ENCODE results near the gene CLEC2L. TPM values are rescaled to one million over a fixed set of nuclear protein-coding genes. Genes with fewer than 3 reads are reported as not detected.

The CLEC2L gene
- polyA plus RNA-seq, 3 donors, result 0.69 to 1.2 (median 0.82) TPM

- no peak for DNase-seq (ENCODE audit: low read depth in 3 of 3, low spot score in 2 of 3)
These were observed 671 bp upstream of the CLEC2L start for GRCh38 chr7:139522830-139523198.

- DNase-seq (ENCODE audit: low read depth in 3 of 3, low spot score in 2 of 3), result no peak
These were observed 707 bp downstream of the CLEC2L start for GRCh38 chr7:139523968-139524815.

GRCh38 chr7:139525239-139525638, 1.8 kb downstream of the CLEC2L start:
- DNase-seq (ENCODE audit: low read depth in 3 of 3, low spot score in 2 of 3), result no peak

- no peak for DNase-seq (ENCODE audit: low read depth in 3 of 3, low spot score in 2 of 3)
These were observed 2.3 kb downstream of the CLEC2L start for GRCh38 chr7:139525750-139526149.

- no peak for DNase-seq (ENCODE audit: low read depth in 3 of 3, low spot score in 2 of 3)
These were observed 3.4 kb downstream of the CLEC2L start for GRCh38 chr7:139526578-139527544.

GRCh38 chr7:139531094-139531493, 7.6 kb downstream of the CLEC2L start:
- no peak for DNase-seq (ENCODE audit: low read depth in 3 of 3, low spot score in 2 of 3)

- DNase-seq (ENCODE audit: low read depth in 3 of 3, low spot score in 2 of 3), result no peak
These were observed 9.2 kb downstream of the CLEC2L start for GRCh38 chr7:139532636-139533155.

GRCh38 chr7:139534096-139534495, 10.6 kb downstream of the CLEC2L start:
- no peak for DNase-seq (ENCODE audit: low read depth in 3 of 3, low spot score in 2 of 3)

- no peak for DNase-seq (ENCODE audit: low read depth in 3 of 3, low spot score in 2 of 3)
These were observed 11.6 kb downstream of the CLEC2L start for GRCh38 chr7:139534966-139535651.

- DNase-seq (ENCODE audit: low read depth in 3 of 3, low spot score in 2 of 3), result no peak
These were observed 12.7 kb downstream of the CLEC2L start for GRCh38 chr7:139536152-139536551.

- no peak for DNase-seq (ENCODE audit: low read depth in 3 of 3, low spot score in 2 of 3)
These were observed 15.6 kb downstream of the CLEC2L start for GRCh38 chr7:139538881-139539635.

GRCh38 chr7:139540203-139540602, 16.7 kb downstream of the CLEC2L start:
- DNase-seq (ENCODE audit: low read depth in 3 of 3, low spot score in 2 of 3), result no peak

- no peak for DNase-seq (ENCODE audit: low read depth in 3 of 3, low spot score in 2 of 3)
These were observed 18.3 kb downstream of the CLEC2L start for GRCh38 chr7:139541600-139542307.

GRCh38 chr7:139542308-139543151, 19.0 kb downstream of the CLEC2L start:
- no peak for DNase-seq (ENCODE audit: low read depth in 3 of 3, low spot score in 2 of 3)

GRCh38 chr7:139543801-139544603, 20.5 kb downstream of the CLEC2L start:
- DNase-seq (ENCODE audit: low read depth in 3 of 3, low spot score in 2 of 3), result no peak

GRCh38 chr7:139544645-139545044, 21.2 kb downstream of the CLEC2L start:
- no peak for DNase-seq (ENCODE audit: low read depth in 3 of 3, low spot score in 2 of 3)

- DNase-seq (ENCODE audit: low read depth in 3 of 3, low spot score in 2 of 3), result no peak
These were observed 25.0 kb downstream of the CLEC2L start for GRCh38 chr7:139548302-139549028.

All from right renal cortex interstitium (tissue), 3 donors.